Smooth muscle cell (in vitro differentiated cells): ENCODE results near the gene RIPOR2. TPM values are rescaled to one million over a fixed set of nuclear protein-coding genes. Genes with fewer than 3 reads are reported as not detected.

ENCODE experiments used
- DNase-seq: peaks from one replicate; lab custom pipeline; 2025; ENCODE audit not compliant: unreplicated experiment; lab: John Stamatoyannopoulos, UW
- H2AFZ ChIP-seq: fragments of 200-600 bp; sonication (generic); 2 replicates; pipeline ENCODE4 v1.6.0; 2016; ENCODE audit warnings: antibody characterized with exemption, low read depth, mild to moderate bottlenecking
- H3F3A ChIP-seq: fragments of 200-600 bp; sonication (generic); 2 replicates; pipeline ENCODE4 v1.6.0; 2017; ENCODE audit warnings: antibody characterized with exemption, low read depth
- H3K27ac ChIP-seq: fragments of 200-600 bp; sonication (generic); 2 replicates; pipeline ENCODE4 v1.5.1; 2016; ENCODE audit warnings: low read depth, mild to moderate bottlenecking
- H3K27me3 ChIP-seq: fragments of 200-600 bp; sonication (generic); 2 replicates; pipeline ENCODE4 v1.6.1; 2016; ENCODE audit warnings: low read depth, mild to moderate bottlenecking
- H3K36me3 ChIP-seq: fragments of 200-600 bp; sonication (generic); 2 replicates; pipeline ENCODE4 v1.5.1; 2016; ENCODE audit warnings: low read depth
- H3K4me1 ChIP-seq: fragments of 200-600 bp; sonication (generic); 2 replicates; pipeline ENCODE4 v1.5.1; 2016; ENCODE audit warnings: low read depth
- H3K4me2 ChIP-seq: fragments of 200-600 bp; sonication (generic); 2 replicates; pipeline ENCODE4 v1.6.0; 2016; ENCODE audit warnings: mild to moderate bottlenecking
- H3K4me3 ChIP-seq: fragments of 200-600 bp; sonication (generic); 2 replicates; pipeline ENCODE4 v1.5.1; 2016; ENCODE audit warnings: mild to moderate bottlenecking
- H3K79me2 ChIP-seq: fragments of 200-600 bp; sonication (generic); 2 replicates; pipeline ENCODE4 v1.6.0; 2016; ENCODE audit warnings: low read depth, mild to moderate bottlenecking
- H3K9ac ChIP-seq: fragments of 200-600 bp; sonication (generic); 2 replicates; pipeline ENCODE4 v1.6.0; 2016; ENCODE audit warnings: low read depth
- H3K9me3 ChIP-seq: fragments of 200-600 bp; sonication (generic); replicated peaks from 2 replicates; pipeline ENCODE4 v1.5.1; 2016; ENCODE audit warnings: low read depth
- H4K20me1 ChIP-seq: fragments of 200-600 bp; sonication (generic); 2 replicates; pipeline ENCODE4 v1.6.0; 2016; ENCODE audit warnings: low read depth
- CTCF ChIP-seq: fragments of 200-600 bp; sonication (generic); IDR thresholded peaks from 2 replicates; pipeline ENCODE4 v1.5.1; 2017; ENCODE audit warnings: borderline replicate concordance, mild to moderate bottlenecking, antibody characterized with exemption; ENCODE audit not compliant: insufficient read depth, poor library complexity, severe bottlenecking
- WGBS: methylation state at CpG from one replicate; pipeline ENCODE4 v1.1.7; 2016; ENCODE audit warnings: low lambda C conversion rate; 5-methylcytosine and 5-hydroxymethylcytosine counted together
- polyA plus RNA-seq: library from polyadenylated mRNA; unstranded; fragments of >200 nt; fragmentation: Nextera tagmentation; extraction: Ambion mirVana; gene quantifications from 2 replicates; pipeline ENCODE4 v1.2.1, GENCODE V29; 2016
- total RNA-seq: library from RNA; depleted of rRNA; stranded (reverse); fragments of >200 nt; gene quantifications from 2 replicates; pipeline ENCODE4 v1.2.3, GENCODE V29; 2014

Gene RIPOR2
- total and polyA plus RNA-seq, 2 experiments from 2014 or later = 2.3 to 5.6 TPM

GRCh38 chr6:24788031-24788665 lies 147.6 kb downstream of the RIPOR2 start:
- 90% methylated on average over 4 of the region's 4 CpGs for WGBS

GRCh38 chr6:24780206-24780605 lies 155.6 kb downstream of the RIPOR2 start:
- Histone ChIP-seq H3K4me1 (peaks cover 15% of the 10 kb centered on the region), H3K4me3 (peak overlapping the region; percentile 21), H3K27me3 (no peaks in the 10 kb centered on the region), H3K4me2 (no peak overlapping the region), H3K27ac (no peak overlapping the region), H2AFZ (no peak overlapping the region), H3K36me3 (peaks cover 3% of the 10 kb centered on the region), H3K9me3 (no peaks in the 10 kb centered on the region), H3K79me2 (peaks cover 50% of the 10 kb centered on the region), H4K20me1 (no peaks in the 10 kb centered on the region), H3K9ac (no peak overlapping the region), H3F3A (no peaks in the 10 kb centered on the region)
- 92% methylated on average over 4 of the region's 4 CpGs for WGBS
- TF ChIP-seq CTCF = no peak
- no peak for DNase-seq

More at GRCh38 chr6:24788031-24788665, 147.6 kb downstream of the RIPOR2 start:
- H4K20me1 ChIP-seq = no peaks in the 10 kb centered on the region
- H3F3A ChIP-seq = no peaks in the 10 kb centered on the region
- no peaks in the 10 kb centered on the region for H3K9me3 ChIP-seq
- H3K27ac ChIP-seq = no peak overlapping the region
- no peak overlapping the region for H3K9ac ChIP-seq
- H3K4me3 ChIP-seq = no peak overlapping the region
- DNase-seq = no peak
- H3K79me2 ChIP-seq = no peaks in the 10 kb centered on the region
- no peaks in the 10 kb centered on the region for H3K4me1 ChIP-seq
- no peak for TF ChIP-seq CTCF
- H3K4me2 ChIP-seq = no peak overlapping the region
- H3K36me3 ChIP-seq = peaks cover 3% of the 10 kb centered on the region
- H2AFZ ChIP-seq = no peak overlapping the region
- no peaks in the 10 kb centered on the region for H3K27me3 ChIP-seq

GRCh38 chr6:24779416-24780016 lies 156.2 kb downstream of the RIPOR2 start:
- Histone ChIP-seq H3K4me1 (peaks cover 15% of the 10 kb centered on the region), H3K9ac (no peak overlapping the region), H3K27ac (no peak overlapping the region), H3K9me3 (no peaks in the 10 kb centered on the region), H3K79me2 (peaks cover 50% of the 10 kb centered on the region), H3K36me3 (peaks cover 3% of the 10 kb centered on the region), H4K20me1 (no peaks in the 10 kb centered on the region), H3F3A (no peaks in the 10 kb centered on the region), H3K4me3 (peak overlapping the region; percentile 21), H2AFZ (no peak overlapping the region), H3K27me3 (no peaks in the 10 kb centered on the region), H3K4me2 (no peak overlapping the region)
- no peak for DNase-seq
- 64% methylated on average over 3 of the region's 3 CpGs for WGBS
- TF ChIP-seq CTCF = no peak

GRCh38 chr6:24778878-24779277 lies 156.9 kb downstream of the RIPOR2 start:
- no peaks in the 10 kb centered on the region for H3K9me3 ChIP-seq
- H3K9ac ChIP-seq = no peak overlapping the region
- no peak overlapping the region for H3K27ac ChIP-seq
- H3K4me1 ChIP-seq = peaks cover 15% of the 10 kb centered on the region
- peaks cover 3% of the 10 kb centered on the region for H3K36me3 ChIP-seq
- no peaks in the 10 kb centered on the region for H4K20me1 ChIP-seq
- H3F3A ChIP-seq = no peaks in the 10 kb centered on the region
- peaks cover 50% of the 10 kb centered on the region for H3K79me2 ChIP-seq
- H3K4me2 ChIP-seq = no peak overlapping the region
- DNase-seq = no peak
- TF ChIP-seq CTCF = no peak
- H2AFZ ChIP-seq = no peak overlapping the region
- peak overlapping the region; percentile 21 for H3K4me3 ChIP-seq
- no peaks in the 10 kb centered on the region for H3K27me3 ChIP-seq
